Progenitor cell of endocrine pancreas (in vitro differentiated cells): ENCODE measurements around the gene KIRREL1. TPM values are rescaled to one million over a fixed set of nuclear protein-coding genes. Genes with fewer than 3 reads are reported as not detected.

ENCODE experiments used
- DNase-seq: peaks from one replicate; pipeline ENCODE4 v3.0.0; 2021; ENCODE audit warnings: low spot score; ENCODE audit not compliant: unreplicated experiment
- H3K27ac Mint-ChIP-seq: 2 replicates; pipeline ENCODE4 v1.8.0; 2021; ENCODE audit warnings: mild to moderate bottlenecking, moderate library complexity, mixed read lengths
- H3K27me3 Mint-ChIP-seq: 2 replicates; pipeline ENCODE4 v1.8.0; 2021; ENCODE audit warnings: mixed read lengths
- H3K36me3 Mint-ChIP-seq: 2 replicates; pipeline ENCODE4 v1.8.0; 2022; ENCODE audit warnings: mixed read lengths; ENCODE audit not compliant: insufficient read depth
- H3K4me1 Mint-ChIP-seq: 2 replicates; pipeline ENCODE4 v1.8.0; 2021; ENCODE audit warnings: low read depth, mixed read lengths
- H3K4me3 Mint-ChIP-seq: 2 replicates; pipeline ENCODE4 v1.8.0; 2021; ENCODE audit warnings: low read depth, mild to moderate bottlenecking, moderate library complexity, mixed read lengths
- H3K9me3 Mint-ChIP-seq: 2 replicates; pipeline ENCODE4 v1.8.0; 2021; ENCODE audit warnings: low read depth, mixed read lengths
- CTCF ChIP-seq: fragments of 200-600 bp; sonication (generic); IDR thresholded peaks from one replicate; pipeline ENCODE4 v1.5.0; 2021; ENCODE audit warnings: antibody characterized with exemption, mild to moderate bottlenecking; ENCODE audit not compliant: unreplicated experiment
- total RNA-seq: library from RNA; stranded (reverse); gene quantifications from 2 replicates; pipeline ENCODE4 v1.2.1, GENCODE V29; 2021

Gene KIRREL1
- total RNA-seq, 1 donor from 2014 or later, result 43.8 TPM

- peaks cover 35% of the 10 kb centered on the region for H3K27me3 Mint-ChIP-seq
- H3K36me3 Mint-ChIP-seq, result no peaks in the 10 kb centered on the region
- no peak overlapping the region for H3K27ac Mint-ChIP-seq
- TF ChIP-seq CTCF, result no peak
- H3K4me1 Mint-ChIP-seq, result no peaks in the 10 kb centered on the region
- no peaks in the 10 kb centered on the region for H3K9me3 Mint-ChIP-seq
- no peak for DNase-seq
- H3K4me3 Mint-ChIP-seq, result no peak overlapping the region
Measured at GRCh38 chr1:158146165-158146564, 152.7 kb downstream of the KIRREL1 start.

GRCh38 chr1:158146739-158147138 lies 153.3 kb downstream of the KIRREL1 start:
- TF ChIP-seq CTCF, result no peak
- H3K4me1 Mint-ChIP-seq, result no peaks in the 10 kb centered on the region
- H3K9me3 Mint-ChIP-seq, result no peaks in the 10 kb centered on the region
- H3K27me3 Mint-ChIP-seq, result peaks cover 38% of the 10 kb centered on the region
- no peak overlapping the region for H3K4me3 Mint-ChIP-seq
- no peak overlapping the region for H3K27ac Mint-ChIP-seq
- no peaks in the 10 kb centered on the region for H3K36me3 Mint-ChIP-seq
- no peak for DNase-seq

- peaks cover 43% of the 10 kb centered on the region for H3K27me3 Mint-ChIP-seq
Measured at GRCh38 chr1:158147401-158147800, 154.0 kb downstream of the KIRREL1 start.

GRCh38 chr1:158147869-158148268 lies 154.4 kb downstream of the KIRREL1 start:
- no peaks in the 10 kb centered on the region for H3K9me3 Mint-ChIP-seq
- H3K4me3 Mint-ChIP-seq, result no peak overlapping the region
- H3K4me1 Mint-ChIP-seq, result no peaks in the 10 kb centered on the region
- H3K27ac Mint-ChIP-seq, result no peak overlapping the region
- no peak for DNase-seq
- TF ChIP-seq CTCF, result no peak
- H3K27me3 Mint-ChIP-seq, result peaks cover 47% of the 10 kb centered on the region
- no peaks in the 10 kb centered on the region for H3K36me3 Mint-ChIP-seq

More at GRCh38 chr1:158147401-158147800, 154.0 kb downstream of the KIRREL1 start:
- no peaks in the 10 kb centered on the region for H3K9me3 Mint-ChIP-seq
- H3K4me1 Mint-ChIP-seq, result no peaks in the 10 kb centered on the region
- H3K36me3 Mint-ChIP-seq, result no peaks in the 10 kb centered on the region
- no peak for TF ChIP-seq CTCF
- H3K27ac Mint-ChIP-seq, result no peak overlapping the region
- no peak overlapping the region for H3K4me3 Mint-ChIP-seq
- no peak for DNase-seq

GRCh38 chr1:158148468-158148867 lies 155.0 kb downstream of the KIRREL1 start:
- H3K4me1 Mint-ChIP-seq, result no peaks in the 10 kb centered on the region
- peaks cover 53% of the 10 kb centered on the region for H3K27me3 Mint-ChIP-seq
- H3K27ac Mint-ChIP-seq, result no peak overlapping the region
- H3K36me3 Mint-ChIP-seq, result no peaks in the 10 kb centered on the region
- no peak for TF ChIP-seq CTCF
- H3K9me3 Mint-ChIP-seq, result no peaks in the 10 kb centered on the region
- H3K4me3 Mint-ChIP-seq, result no peak overlapping the region
- no peak for DNase-seq
